Measurements from ENCODE around the gene PKHD1.

Gene PKHD1

DNA sequence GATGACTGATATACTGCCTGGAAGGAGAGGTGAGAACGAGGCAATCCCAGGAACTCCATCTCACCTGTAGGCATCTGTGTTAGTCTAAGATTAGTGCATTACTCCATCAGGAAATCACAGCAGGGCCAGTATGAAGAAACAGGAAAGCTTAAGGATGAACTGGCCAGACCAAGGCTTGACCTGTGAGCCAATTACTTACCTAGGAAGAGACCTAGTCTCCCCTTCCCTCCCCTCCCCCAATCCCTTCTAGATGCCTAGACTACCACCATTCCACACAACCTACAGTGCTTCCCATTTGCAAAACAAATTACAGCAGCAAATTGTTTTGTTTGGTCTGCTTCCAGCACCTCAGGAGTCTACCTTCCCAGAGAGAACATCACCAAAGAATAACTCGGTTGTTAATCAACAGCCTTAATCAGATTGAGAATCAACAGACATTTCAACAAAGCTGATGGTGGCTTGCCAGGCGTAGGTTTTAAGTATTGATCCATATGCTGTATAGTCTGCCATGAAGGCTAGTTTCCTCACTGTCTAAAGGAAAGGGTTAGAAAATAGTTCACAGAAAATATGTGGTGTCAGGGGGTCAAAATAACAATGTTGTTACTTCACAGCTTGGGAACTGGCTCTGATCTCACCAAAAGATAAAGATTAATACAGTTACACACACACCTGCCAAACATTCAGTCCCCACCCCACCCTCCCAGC is 10.1 kb downstream of the PKHD1 start:
- TF ChIP-seq SIN3A (IDR thresholded peaks at IDR 0.05; ENCODE audit: borderline replicate concordance, insufficient read depth, low read length) (no peak), REST (IDR thresholded peaks at IDR 0.05; ENCODE audit: insufficient read depth in 1 of 2, low read depth in 2 of 2, low read length in 2 of 2) (no peak), TAF1 (IDR thresholded peaks at IDR 0.05; ENCODE audit: borderline replicate concordance, insufficient read depth, low read length) (no peak)

DNA sequence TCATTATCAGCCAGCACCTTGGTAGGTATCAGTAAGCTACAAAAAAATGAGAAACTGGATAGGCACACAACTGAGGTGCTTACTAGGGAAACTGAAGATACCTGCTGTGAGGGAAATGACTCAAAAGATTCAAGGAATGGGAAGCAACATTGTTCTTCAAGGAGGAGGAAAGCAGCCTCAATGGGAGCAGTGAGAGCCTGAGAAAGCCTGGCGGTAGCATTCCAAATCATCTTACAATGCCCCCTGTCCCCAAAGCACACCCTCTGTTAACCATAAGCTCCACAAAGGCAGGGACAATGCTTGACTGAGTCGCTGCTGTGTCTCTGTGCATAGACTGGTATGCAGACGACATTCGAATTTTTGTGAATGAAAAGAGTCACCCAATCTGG is 10.6 kb downstream of the PKHD1 start:
- TF ChIP-seq REST (IDR thresholded peaks at IDR 0.05; ENCODE audit: insufficient read depth in 1 of 2, low read depth in 2 of 2, low read length in 2 of 2) (no peak), SIN3A (IDR thresholded peaks at IDR 0.05; ENCODE audit: borderline replicate concordance, insufficient read depth, low read length) (no peak), POLR2AphosphoS5 (IDR thresholded peaks at IDR 0.05; ENCODE audit: low read depth, low read length) (no peak), TAF1 (IDR thresholded peaks at IDR 0.05; ENCODE audit: borderline replicate concordance, insufficient read depth, low read length) (no peak), FOXP2 (optimal IDR thresholded peaks at IDR 0.05; ENCODE audit: borderline replicate concordance, extremely low read depth, extremely low read length, insufficient read depth) (no peak)

DNA sequence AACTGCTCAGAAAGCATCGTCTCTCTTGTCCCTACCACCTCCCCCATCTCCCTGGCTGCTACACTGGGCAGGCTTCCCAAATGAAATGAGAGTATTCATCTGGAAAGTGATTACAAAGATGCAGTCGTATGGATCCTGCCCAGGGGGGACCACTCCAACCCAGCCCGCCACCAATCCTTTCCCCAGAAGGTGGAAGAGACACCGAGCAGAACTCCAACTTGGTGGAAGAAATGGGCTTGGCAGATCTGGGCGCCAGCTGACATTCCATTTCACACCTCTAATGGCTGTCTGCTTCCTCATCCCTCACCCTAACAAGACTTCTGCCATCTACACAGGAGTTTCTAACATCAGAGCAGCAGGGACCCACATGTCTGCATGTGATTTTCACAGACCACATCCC is 12.7 kb downstream of the PKHD1 start:
- TF ChIP-seq POLR2AphosphoS5 (IDR thresholded peaks at IDR 0.05; ENCODE audit: low read depth, low read length) (no peak), REST (IDR thresholded peaks at IDR 0.05; ENCODE audit: insufficient read depth in 1 of 2, low read depth in 2 of 2, low read length in 2 of 2) (no peak), FOXP2 (optimal IDR thresholded peaks at IDR 0.05; ENCODE audit: borderline replicate concordance, extremely low read depth, extremely low read length, insufficient read depth) (no peak), SIN3A (IDR thresholded peaks at IDR 0.05; ENCODE audit: borderline replicate concordance, insufficient read depth, low read length) (no peak), TAF1 (IDR thresholded peaks at IDR 0.05; ENCODE audit: borderline replicate concordance, insufficient read depth, low read length) (no peak)

DNA sequence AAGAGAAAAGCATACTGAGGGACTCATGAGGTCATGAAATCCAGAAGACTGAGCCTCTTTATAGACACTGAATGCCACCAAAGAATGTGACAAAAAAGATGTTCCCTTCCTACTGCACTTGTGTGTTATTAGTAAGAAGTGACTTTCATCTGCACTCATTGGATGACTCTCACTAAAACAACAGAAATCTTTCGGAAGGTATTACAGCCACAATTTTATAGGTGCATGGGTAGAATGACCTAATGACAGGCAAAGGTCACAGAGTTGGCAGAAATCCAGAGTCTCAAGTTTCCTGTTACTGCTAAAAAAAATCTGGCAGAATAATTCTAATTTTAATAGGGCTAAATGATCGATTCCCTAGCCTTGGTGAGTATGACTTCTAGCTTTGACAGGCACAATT is 13.3 kb downstream of the PKHD1 start:
- no peak for TF ChIP-seq SIN3A (IDR thresholded peaks at IDR 0.05; ENCODE audit: borderline replicate concordance, insufficient read depth, low read length)
- no peak for TF ChIP-seq TAF1 (IDR thresholded peaks at IDR 0.05; ENCODE audit: borderline replicate concordance, insufficient read depth, low read length)
- no peak for TF ChIP-seq POLR2AphosphoS5 (IDR thresholded peaks at IDR 0.05; ENCODE audit: low read depth, low read length)
- TF ChIP-seq FOXP2 (optimal IDR thresholded peaks at IDR 0.05; ENCODE audit: borderline replicate concordance, extremely low read depth, extremely low read length, insufficient read depth) = no peak
- TF ChIP-seq REST (IDR thresholded peaks at IDR 0.05; ENCODE audit: insufficient read depth in 1 of 2, low read depth in 2 of 2, low read length in 2 of 2) = no peak

DNA sequence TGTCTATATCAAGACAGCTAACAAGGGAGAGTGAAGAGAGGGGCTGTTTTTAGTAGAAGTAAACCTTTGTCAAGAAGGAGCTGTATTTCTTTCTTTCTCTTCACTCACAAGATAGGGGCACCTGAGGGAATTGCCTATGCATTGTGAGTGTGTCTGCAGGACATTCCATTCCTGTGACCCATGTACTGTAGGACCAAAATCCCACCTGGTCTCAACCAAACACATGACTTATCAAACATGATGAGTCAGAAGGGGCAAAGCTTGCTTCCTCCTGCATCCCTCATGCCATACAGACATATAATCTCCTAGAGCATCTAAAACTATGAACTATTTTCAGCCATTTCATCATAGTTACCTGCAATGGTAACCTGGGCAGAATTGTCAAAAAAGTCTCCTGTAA is 21.8 kb downstream of the PKHD1 start:
- TF ChIP-seq TAF1 (IDR thresholded peaks at IDR 0.05; ENCODE audit: borderline replicate concordance, insufficient read depth, low read length) (no peak), POLR2AphosphoS5 (IDR thresholded peaks at IDR 0.05; ENCODE audit: low read depth, low read length) (no peak), SIN3A (IDR thresholded peaks at IDR 0.05; ENCODE audit: borderline replicate concordance, insufficient read depth, low read length) (no peak), REST (IDR thresholded peaks at IDR 0.05; ENCODE audit: insufficient read depth in 1 of 2, low read depth in 2 of 2, low read length in 2 of 2) (no peak), FOXP2 (optimal IDR thresholded peaks at IDR 0.05; ENCODE audit: borderline replicate concordance, extremely low read depth, extremely low read length, insufficient read depth) (no peak)
